ENCODE data around the gene OR2AT4. TPM values are rescaled to one million over a fixed set of nuclear protein-coding genes. Genes with fewer than 3 reads are reported as not detected.

Gene OR2AT4
- not detected for total RNA-seq
- total RNA-seq (2013): not detected

DNA sequence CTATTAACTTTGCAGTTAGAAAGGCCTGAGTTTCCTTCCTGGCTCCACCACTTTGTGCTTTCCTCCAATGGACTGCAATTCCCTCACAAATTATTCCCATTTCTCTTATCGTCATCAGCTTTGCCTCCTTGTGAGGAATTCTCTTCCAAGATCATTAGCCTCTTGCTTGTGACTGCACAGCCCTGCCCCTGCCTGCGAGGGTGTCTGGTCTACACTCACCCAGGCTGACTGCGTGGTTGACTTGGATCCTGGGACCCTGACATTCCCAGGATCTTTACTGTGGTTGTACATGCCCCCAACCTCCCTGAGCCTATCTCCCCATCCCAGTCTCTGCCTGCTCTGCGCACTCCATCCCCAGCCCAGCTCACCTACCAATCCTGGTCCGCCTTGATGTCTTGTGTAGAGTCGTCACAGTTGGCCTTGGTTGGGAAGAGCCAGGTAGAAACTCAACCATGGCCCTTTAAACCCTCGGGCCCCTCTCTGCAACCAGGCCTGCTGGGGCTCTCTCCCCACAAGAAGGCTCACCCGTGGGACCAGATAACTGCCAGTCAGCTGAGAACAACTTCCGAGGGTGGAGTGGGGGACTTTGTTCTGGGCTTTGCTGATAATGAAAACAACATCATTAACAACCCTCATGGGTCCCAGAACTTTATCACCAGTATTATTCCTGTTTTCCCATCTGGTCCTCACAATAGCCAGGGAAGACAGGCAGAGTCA lies at the start of gene OR2AT4:
Gene OR2AT4 (minus strand): TSS at position 421 of the 717 bp plus-strand sequence.
- H3K4me1 ChIP-seq (ENCODE audit: control insufficient read depth, insufficient read depth, low read length): no peaks in the 10 kb centered on the region
- intact Hi-C loops (cut with micrococcal nuclease): no loop called here
- Mint-ChIP-seq H3K4me1 (no peaks in the 10 kb centered on the region), H3K9me3 (no peaks in the 10 kb centered on the region), H3K27me3 (ENCODE audit: low read depth in 2 of 2) (peaks cover 13 to 29% of the 10 kb centered on the region in 2 donors), H3K36me3 (peaks cover 3% of the 10 kb centered on the region), H3K4me3 (no peak within 1 kb of the TSS), H3K27ac (no peak within 1 kb of the TSS)
- no peaks in the 10 kb centered on the region for H3K36me3 ChIP-seq (ENCODE audit: control insufficient read depth, insufficient read depth, low read length)
- TF ChIP-seq, protein P1, sequence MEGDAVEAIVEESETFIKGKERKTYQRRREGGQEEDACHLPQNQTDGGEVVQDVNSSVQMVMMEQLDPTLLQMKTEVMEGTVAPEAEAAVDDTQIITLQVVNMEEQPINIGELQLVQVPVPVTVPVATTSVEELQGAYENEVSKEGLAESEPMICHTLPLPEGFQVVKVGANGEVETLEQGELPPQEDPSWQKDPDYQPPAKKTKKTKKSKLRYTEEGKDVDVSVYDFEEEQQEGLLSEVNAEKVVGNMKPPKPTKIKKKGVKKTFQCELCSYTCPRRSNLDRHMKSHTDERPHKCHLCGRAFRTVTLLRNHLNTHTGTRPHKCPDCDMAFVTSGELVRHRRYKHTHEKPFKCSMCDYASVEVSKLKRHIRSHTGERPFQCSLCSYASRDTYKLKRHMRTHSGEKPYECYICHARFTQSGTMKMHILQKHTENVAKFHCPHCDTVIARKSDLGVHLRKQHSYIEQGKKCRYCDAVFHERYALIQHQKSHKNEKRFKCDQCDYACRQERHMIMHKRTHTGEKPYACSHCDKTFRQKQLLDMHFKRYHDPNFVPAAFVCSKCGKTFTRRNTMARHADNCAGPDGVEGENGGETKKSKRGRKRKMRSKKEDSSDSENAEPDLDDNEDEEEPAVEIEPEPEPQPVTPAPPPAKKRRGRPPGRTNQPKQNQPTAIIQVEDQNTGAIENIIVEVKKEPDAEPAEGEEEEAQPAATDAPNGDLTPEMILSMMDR (IDR thresholded peaks at IDR 0.05): no peak
- no peaks in the 10 kb centered on the region for H3K9me3 ChIP-seq (ENCODE audit: control insufficient read depth, insufficient read depth, low read length)
- ATAC-seq (no peak), DNase-seq (no peak)
- no peak within 1 kb of the TSS for H3K27ac ChIP-seq (ENCODE audit: low read length)
- WGBS (ENCODE audit: insufficient coverage): 83% methylated on average over 7 of the region's 9 CpGs
- H3K4me3 ChIP-seq (ENCODE audit: low read length): no peak within 1 kb of the TSS
- H3K27me3 ChIP-seq (ENCODE audit: control insufficient read depth, insufficient read depth, low read length): peaks cover 5% of the 10 kb centered on the region

DNA sequence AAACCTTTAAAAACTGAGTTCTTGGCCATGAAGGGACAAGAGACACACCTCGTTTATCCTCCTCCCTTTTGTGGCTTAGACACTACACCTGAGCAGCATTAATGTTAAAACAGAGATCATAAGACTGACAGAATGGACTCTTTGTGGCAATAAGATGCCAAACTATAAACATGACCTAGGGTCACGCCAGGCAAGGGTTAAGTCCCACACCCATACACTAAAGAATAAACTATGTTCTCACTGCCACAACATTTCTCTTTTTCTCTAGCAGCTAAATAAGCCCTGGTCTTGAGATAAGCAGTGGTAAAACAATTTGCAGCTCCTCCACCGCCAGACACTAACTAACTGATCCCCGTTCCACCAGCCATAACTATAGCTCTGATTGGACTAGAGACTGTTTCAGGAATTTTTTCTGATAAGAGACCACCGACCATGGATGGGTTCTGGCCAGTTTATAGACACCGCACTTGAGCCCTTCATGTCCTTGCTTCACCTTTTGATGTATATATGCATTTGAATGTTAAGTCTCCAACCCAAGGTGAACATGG lies 49.4 kb upstream of the OR2AT4 start:
- intact Hi-C loops (cut with micrococcal nuclease): no loop called here
- TF ChIP-seq, protein P1 (IDR thresholded peaks at IDR 0.05): no peak
- Mint-ChIP-seq H3K9me3 (no peaks in the 10 kb centered on the region), H3K27me3 (ENCODE audit: low read depth in 2 of 2) (peaks cover 0 to 4% of the 10 kb centered on the region in 2 donors), H3K36me3 (no peaks in the 10 kb centered on the region), H3K4me3 (no peak overlapping the region), H3K4me1 (peaks cover 19 to 33% of the 10 kb centered on the region in 2 donors), H3K27ac (no peak overlapping the region)
- Histone ChIP-seq H3K36me3 (ENCODE audit: control insufficient read depth, insufficient read depth, low read length) (no peaks in the 10 kb centered on the region), H3K27ac (ENCODE audit: low read length) (no peak overlapping the region), H3K27me3 (ENCODE audit: control insufficient read depth, insufficient read depth, low read length) (no peaks in the 10 kb centered on the region), H3K9me3 (ENCODE audit: control insufficient read depth, insufficient read depth, low read length) (no peaks in the 10 kb centered on the region), H3K4me1 (ENCODE audit: control insufficient read depth, insufficient read depth, low read length) (peaks cover 29% of the 10 kb centered on the region), H3K4me3 (ENCODE audit: low read length) (no peak overlapping the region)
- DNase-seq (no peak), ATAC-seq (no peak)
- 79% methylated on average over 6 of the region's 6 CpGs for WGBS (ENCODE audit: insufficient coverage)

DNA sequence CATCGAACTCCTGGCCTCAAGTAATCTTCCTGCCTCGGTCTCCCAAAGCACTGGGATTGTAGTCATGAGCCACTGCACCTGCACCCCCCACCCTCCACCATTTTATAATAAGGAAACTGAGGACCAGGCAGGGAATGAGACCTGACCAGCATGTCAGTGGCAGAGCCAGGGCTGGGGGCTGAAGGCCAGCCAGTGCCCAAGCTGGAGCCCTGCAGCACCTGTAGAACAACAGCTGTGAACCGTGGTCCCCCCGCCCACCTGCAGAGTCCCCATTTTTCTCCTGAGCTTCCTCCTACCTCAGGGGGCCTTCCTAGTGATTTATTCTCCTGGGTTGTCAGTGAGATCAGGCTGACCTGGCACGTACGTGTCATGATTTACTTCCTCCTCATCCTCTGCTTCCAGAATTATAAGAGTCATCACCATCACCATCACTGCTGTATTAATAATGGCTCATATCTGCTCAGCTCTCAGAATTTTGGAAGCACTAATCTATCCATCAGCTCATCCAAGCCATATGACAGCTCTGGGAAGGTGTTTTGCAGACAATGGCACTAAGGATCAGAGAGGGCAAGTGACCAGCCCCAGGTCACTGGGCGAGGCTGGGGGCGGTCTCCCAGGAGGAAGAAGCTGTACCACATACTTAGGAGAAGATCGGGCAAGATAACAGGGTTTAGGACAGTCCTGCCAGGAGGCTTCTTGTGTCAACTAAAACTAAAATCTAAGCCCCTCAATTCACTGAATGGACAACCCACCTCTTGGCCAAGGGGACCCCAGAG lies 48.7 kb upstream of the OR2AT4 start:
- Histone ChIP-seq H3K27ac (ENCODE audit: low read length) (no peak overlapping the region), H3K4me3 (ENCODE audit: low read length) (no peak overlapping the region), H3K27me3 (ENCODE audit: control insufficient read depth, insufficient read depth, low read length) (no peaks in the 10 kb centered on the region), H3K4me1 (ENCODE audit: control insufficient read depth, insufficient read depth, low read length) (peaks cover 36% of the 10 kb centered on the region), H3K36me3 (ENCODE audit: control insufficient read depth, insufficient read depth, low read length) (no peaks in the 10 kb centered on the region), H3K9me3 (ENCODE audit: control insufficient read depth, insufficient read depth, low read length) (no peaks in the 10 kb centered on the region)
- TF ChIP-seq, protein P1 (IDR thresholded peaks at IDR 0.05): no peak
- 85% methylated on average over 9 of the region's 9 CpGs for WGBS (ENCODE audit: insufficient coverage)
- no peak for DNase-seq
- peaks cover 19 to 39% of the 10 kb centered on the region in 2 donors for H3K4me1 Mint-ChIP-seq
- ATAC-seq: no peak
- no peaks in the 10 kb centered on the region for H3K9me3 Mint-ChIP-seq
- H3K27ac Mint-ChIP-seq: no peak overlapping the region
- H3K27me3 Mint-ChIP-seq (ENCODE audit: low read depth in 2 of 2): peaks cover 0 to under 1% of the 10 kb centered on the region in 2 donors
- H3K4me3 Mint-ChIP-seq: no peak overlapping the region
- intact Hi-C loops (cut with micrococcal nuclease): no loop called here
- no peaks in the 10 kb centered on the region for H3K36me3 Mint-ChIP-seq
